ENCODE measurements around the gene PARP1.

- TF ChIP-seq POLR2A (IDR thresholded peaks at IDR 0.05; ENCODE audit: borderline replicate concordance, extremely low read depth, insufficient read depth, insufficient read length) (no peak), SRF (IDR thresholded peaks at IDR 0.05; ENCODE audit: low read depth) (no peak), CTCF (IDR thresholded peaks at IDR 0.05 in 2 of 3, conservative IDR thresholded peaks at IDR 0.05 in 1 of 3; ENCODE audit: borderline replicate concordance in 1 of 3, insufficient read depth in 1 of 3, low read depth in 2 of 3, low read length in 2 of 3) (no peak), POLR2AphosphoS5 (IDR thresholded peaks at IDR 0.05; ENCODE audit: low read depth, low read length) (no peak), JUND (IDR thresholded peaks at IDR 0.05) (no peak)
These were observed 36.7 kb downstream of the PARP1 start for GRCh38 chr1:226371027-226371694.

Measured in HCT116 (cell line).